LNCaP clone FGC (cell line): ENCODE results near the gene SUSD2.

Source experiments
- DNase-seq: peaks from one replicate; pipeline ENCODE4 v3.0.0-alpha.2; 2011; ENCODE audit warnings: low read depth
- H3K4me3 ChIP-seq: 2 replicates; pipeline ENCODE4 v1.5.1; 2011; ENCODE audit warnings: mild to moderate bottlenecking, low read depth, low read length, control low read depth
- CTCF ChIP-seq: IDR thresholded peaks from 2 replicates; pipeline ENCODE4 v1.5.1; 2012; ENCODE audit warnings: mild to moderate bottlenecking; ENCODE audit not compliant: control insufficient read depth, insufficient read depth; ENCODE audit errors: extremely low read depth

The SUSD2 gene

GRCh38 chr22:24175160-24175808 lies 6.0 kb upstream of the SUSD2 start:
- no peak overlapping the region for H3K4me3 ChIP-seq
- no peak for DNase-seq
- TF ChIP-seq CTCF = peak; percentile 91

GRCh38 chr22:24176040-24176439 lies 5.2 kb upstream of the SUSD2 start:
- H3K4me3 ChIP-seq = no peak overlapping the region
- no peak for TF ChIP-seq CTCF
- DNase-seq = no peak

- DNase-seq = no peak
- TF ChIP-seq CTCF = no peak
- no peak overlapping the region for H3K4me3 ChIP-seq
Measured at GRCh38 chr22:24176630-24177029, 4.7 kb upstream of the SUSD2 start.

- no peak for TF ChIP-seq CTCF
- H3K4me3 ChIP-seq = no peak overlapping the region
- DNase-seq = no peak
Measured at GRCh38 chr22:24177045-24177444, 4.2 kb upstream of the SUSD2 start.

GRCh38 chr22:24177456-24177855 lies 3.8 kb upstream of the SUSD2 start:
- TF ChIP-seq CTCF = no peak
- DNase-seq = no peak
- no peak overlapping the region for H3K4me3 ChIP-seq

- H3K4me3 ChIP-seq = no peak overlapping the region
- DNase-seq = no peak
- TF ChIP-seq CTCF = no peak
Measured at GRCh38 chr22:24178021-24178431, 3.3 kb upstream of the SUSD2 start.

- no peak for DNase-seq
- 0 out of 2 replicates have a peak, but pooled peaks have one; percentile 17 for TF ChIP-seq CTCF
- no peak overlapping the region for H3K4me3 ChIP-seq
Measured at GRCh38 chr22:24178502-24179440, 2.5 kb upstream of the SUSD2 start.
